ENCODE data around the gene IZUMO1R. TPM values are rescaled to one million over a fixed set of nuclear protein-coding genes. Genes with fewer than 3 reads are reported as not detected.

Gene IZUMO1R
- total RNA-seq, 1 donor from 2014 or later = not detected

Other genes starting within 250 kb of the IZUMO1R start
- 26.1 and 26.4 TPM in 2 replicates for gene PANX1, start 175.7 kb upstream of the IZUMO1R start, total RNA-seq (ENCODE audit: low replicate concordance)
- gene GPR83, start 96.8 kb downstream of the IZUMO1R start, total RNA-seq (ENCODE audit: low replicate concordance) = 0.03 TPM in 1 of 2 replicates, not detected in the other
- 31.8 and 48.9 TPM in 2 replicates for gene MRE11, start 189.3 kb downstream of the IZUMO1R start, total RNA-seq (ENCODE audit: low replicate concordance)
- gene ANKRD49, start 189.4 kb downstream of the IZUMO1R start, total RNA-seq (ENCODE audit: low replicate concordance) = 14.4 and 18.9 TPM in 2 replicates
- gene C11orf97, start 207.9 kb downstream of the IZUMO1R start, total RNA-seq (ENCODE audit: low replicate concordance) = not detected in 2 replicates
- gene FUT4, start 239.3 kb downstream of the IZUMO1R start, total RNA-seq (ENCODE audit: low replicate concordance) = 2.4 and 2.7 TPM in 2 replicates